MCF 10A (cell line): ENCODE measurements around the gene NT5DC2. TPM values are rescaled to one million over a fixed set of nuclear protein-coding genes. Genes with fewer than 3 reads are reported as not detected.
A peak's percentile ranks its signal among the peaks of the same experiment; 100 is the strongest.

ENCODE experiments used
- BruUV-seq: library from RNA; stranded (reverse); fragments of 400-500 nt; replicated peaks from 2 replicates; lab custom pipeline; 2021; lab: Mats Ljungman, UMichigan
- CTCF ChIA-PET: fragments of 300-600 bp; sonication (Branson Sonifier 250); formaldehyde crosslinking; extraction: SDS; loops from one replicate; lab custom pipeline; 2021; ENCODE audit warnings: antibody characterized with exemption, inconsistent platforms; lab: Yijun Ruan, JAX
- POLR2A ChIA-PET: fragments of 300-600, 350-650 bp; sonication (Branson Sonifier 250); formaldehyde crosslinking; extraction: SDS; loops from one replicate; lab custom pipeline; 2020; ENCODE audit warnings: antibody characterized with exemption, inconsistent platforms; lab: Yijun Ruan, JAX
- DNase-seq: peaks from one replicate; pipeline ENCODE4 v3.0.0-alpha.2; 2018; ENCODE audit not compliant: unreplicated experiment
- H3K27ac Mint-ChIP-seq: one replicate; pipeline ENCODE4 v1.8.0; 2022; ENCODE audit warnings: mild to moderate bottlenecking, low read depth, mixed read lengths; ENCODE audit not compliant: unreplicated experiment
- H3K27me3 Mint-ChIP-seq: one replicate; pipeline ENCODE4 v1.8.0; 2022; ENCODE audit warnings: mixed read lengths; ENCODE audit not compliant: insufficient read depth, unreplicated experiment
- H3K36me3 Mint-ChIP-seq: one replicate; pipeline ENCODE4 v1.8.0; 2022; ENCODE audit warnings: mild to moderate bottlenecking, moderate library complexity, mixed read lengths; ENCODE audit not compliant: insufficient read depth, unreplicated experiment
- H3K4me1 Mint-ChIP-seq: one replicate; pipeline ENCODE4 v1.8.0; 2022; ENCODE audit warnings: mixed read lengths; ENCODE audit not compliant: insufficient read depth, unreplicated experiment
- H3K4me3 Mint-ChIP-seq: one replicate; pipeline ENCODE4 v1.8.0; 2022; ENCODE audit warnings: mild to moderate bottlenecking, moderate library complexity, mixed read lengths; ENCODE audit not compliant: unreplicated experiment
- H3K9me3 Mint-ChIP-seq: one replicate; pipeline ENCODE4 v1.8.0; 2022; ENCODE audit warnings: mixed read lengths; ENCODE audit not compliant: unreplicated experiment
- intact Hi-C: fragments of 100-400 bp; cut with micrococcal nuclease; formaldehyde crosslinking; loops from 2 replicates; pipeline ENCODE4 v1.14.1; 2022
- total RNA-seq: library from RNA; stranded (reverse); gene quantifications from 2 replicates; pipeline ENCODE4 v1.2.3, GENCODE V29; 2022
- TF ChIP-seq, protein P1 (sequence below): fragments of 200-600 bp; IDR thresholded peaks from one replicate; pipeline ENCODE4 v1.8.0; 2022; ENCODE audit warnings: antibody characterized with exemption, mild to moderate bottlenecking; ENCODE audit not compliant: unreplicated experiment

NT5DC2 gene
- total RNA-seq, 1 experiment from 2014 or later = 28.9 TPM

GRCh38 chr3:52495777-52496602, 37.7 kb downstream of the NT5DC2 start:
- Mint-ChIP-seq H3K4me3 (no peak overlapping the region), H3K36me3 (peaks cover 15% of the 10 kb centered on the region), H3K4me1 (no peaks in the 10 kb centered on the region), H3K27me3 (no peaks in the 10 kb centered on the region), H3K9me3 (no peaks in the 10 kb centered on the region), H3K27ac (no peak overlapping the region)
- DNase-seq = peak; percentile 53
- intact Hi-C loops = no loop called here
- no TSS peak for BruUV-seq
- CTCF ChIA-PET = interaction anchor here (0.6 kb wide), 1 partner anchor 230 kb away, joined by 3 read pairs; no protein-coding TSS in a partner anchor
- POLR2A ChIA-PET = no interaction called here
- TF ChIP-seq, protein P1, sequence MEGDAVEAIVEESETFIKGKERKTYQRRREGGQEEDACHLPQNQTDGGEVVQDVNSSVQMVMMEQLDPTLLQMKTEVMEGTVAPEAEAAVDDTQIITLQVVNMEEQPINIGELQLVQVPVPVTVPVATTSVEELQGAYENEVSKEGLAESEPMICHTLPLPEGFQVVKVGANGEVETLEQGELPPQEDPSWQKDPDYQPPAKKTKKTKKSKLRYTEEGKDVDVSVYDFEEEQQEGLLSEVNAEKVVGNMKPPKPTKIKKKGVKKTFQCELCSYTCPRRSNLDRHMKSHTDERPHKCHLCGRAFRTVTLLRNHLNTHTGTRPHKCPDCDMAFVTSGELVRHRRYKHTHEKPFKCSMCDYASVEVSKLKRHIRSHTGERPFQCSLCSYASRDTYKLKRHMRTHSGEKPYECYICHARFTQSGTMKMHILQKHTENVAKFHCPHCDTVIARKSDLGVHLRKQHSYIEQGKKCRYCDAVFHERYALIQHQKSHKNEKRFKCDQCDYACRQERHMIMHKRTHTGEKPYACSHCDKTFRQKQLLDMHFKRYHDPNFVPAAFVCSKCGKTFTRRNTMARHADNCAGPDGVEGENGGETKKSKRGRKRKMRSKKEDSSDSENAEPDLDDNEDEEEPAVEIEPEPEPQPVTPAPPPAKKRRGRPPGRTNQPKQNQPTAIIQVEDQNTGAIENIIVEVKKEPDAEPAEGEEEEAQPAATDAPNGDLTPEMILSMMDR = no peak

DNA sequence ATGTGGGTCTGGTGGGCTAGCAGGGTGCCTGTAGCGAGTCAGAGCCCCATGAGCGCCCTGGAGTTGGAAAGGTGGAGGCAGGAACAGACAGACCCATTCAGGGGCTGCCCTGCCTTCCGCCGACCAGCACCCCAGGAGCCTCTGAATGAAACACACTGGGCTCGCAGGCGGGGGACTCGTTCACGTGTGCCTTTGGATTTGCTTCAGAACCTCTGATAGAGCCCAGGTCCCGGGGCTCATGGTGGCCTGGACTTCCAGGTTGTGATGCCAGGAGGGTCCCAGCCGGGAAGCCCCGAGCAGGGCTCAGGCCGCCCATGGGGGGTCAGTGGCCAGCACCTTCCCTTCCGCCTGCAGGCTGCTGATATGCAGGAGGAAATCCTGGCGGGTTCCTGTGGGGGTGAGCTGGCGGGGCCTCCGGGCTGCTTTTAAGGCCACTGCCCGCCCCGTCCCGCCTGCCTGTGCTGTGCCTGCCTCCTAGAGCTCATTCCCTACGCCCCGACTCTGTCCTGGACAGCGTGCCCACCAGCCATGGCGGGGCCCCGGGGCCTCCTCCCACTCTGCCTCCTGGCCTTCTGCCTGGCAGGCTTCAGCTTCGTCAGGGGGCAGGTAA, 38.7 kb downstream of the NT5DC2 start, which contains the start of gene STAB1:
TSS of gene STAB1 (plus strand) at position 453 of the 610 bp plus-strand sequence. CDS start at position 529, 76 bp downstream.
- peak within 1 kb of the TSS; percentile 5 for H3K27ac Mint-ChIP-seq
- DNase-seq = no peak
- intact Hi-C loops = no loop called here
- TF ChIP-seq, protein P1 = no peak
- no TSS peak for BruUV-seq
- H3K4me1 Mint-ChIP-seq = no peaks in the 10 kb centered on the region
- no peaks in the 10 kb centered on the region for H3K27me3 Mint-ChIP-seq
- H3K9me3 Mint-ChIP-seq = no peaks in the 10 kb centered on the region
- ChIA-PET CTCF (no interaction called here), POLR2A (interaction anchor here (0.8 kb wide), 1 partner anchor 38 kb away, joined by 3 read pairs; no protein-coding TSS in a partner anchor)
- peaks cover 17% of the 10 kb centered on the region for H3K36me3 Mint-ChIP-seq
- no peak within 1 kb of the TSS for H3K4me3 Mint-ChIP-seq

GRCh38 chr3:52494445-52494844, 39.2 kb downstream of the NT5DC2 start:
- Mint-ChIP-seq H3K9me3 (no peaks in the 10 kb centered on the region), H3K4me1 (no peaks in the 10 kb centered on the region), H3K27ac (peak overlapping the region; percentile 5), H3K27me3 (no peaks in the 10 kb centered on the region), H3K4me3 (no peak overlapping the region), H3K36me3 (peaks cover 22% of the 10 kb centered on the region)
- BruUV-seq = no TSS peak
- intact Hi-C loops = no loop called here
- CTCF ChIA-PET = interaction anchor here (0.7 kb wide), 1 partner anchor 33 kb away, joined by 3 read pairs; no protein-coding TSS in a partner anchor
- DNase-seq = no peak
- TF ChIP-seq, protein P1 = no peak
- POLR2A ChIA-PET = interaction anchor here (0.8 kb wide), 1 partner anchor 38 kb away, joined by 3 read pairs; no protein-coding TSS in a partner anchor
